IMR-90 (cell line): ENCODE data around the gene MRPS35.

Source experiments
- CTCF ChIP-seq: conservative IDR thresholded peaks from 2 replicates; pipeline ENCODE4 v1.5.1; 2012; ENCODE audit warnings: mild to moderate bottlenecking, low read depth, low read length, improper control_type of control experiment
- SMC3 ChIP-seq: fragments of 150-350 bp; IDR thresholded peaks from 2 replicates; pipeline ENCODE4 v1.6.1; 2016; ENCODE audit warnings: low read depth, mild to moderate bottlenecking, antibody characterized with exemption, low read length, moderate library complexity

GRCh38 chr12:27672051-27672450, 38.6 kb upstream of the MRPS35 start:
- TF ChIP-seq CTCF, result no peak
- no peak for TF ChIP-seq SMC3
